GM18909 (cell line): Measurements from ENCODE around the gene CYP2R1.
"Not testable (repeated sequence)": the region's sequence is repeated elsewhere in the genome, so short reads cannot be mapped to it uniquely, and the experiment has no call there.

ENCODE experiments used
- ATAC-seq: cut with Tn5 transposase; IDR thresholded peaks from one replicate; pipeline ENCODE4 v1.9.1; 2021; ENCODE audit warnings: mild to moderate bottlenecking; ENCODE audit not compliant: unreplicated experiment, poor library complexity

Gene CYP2R1

DNA sequence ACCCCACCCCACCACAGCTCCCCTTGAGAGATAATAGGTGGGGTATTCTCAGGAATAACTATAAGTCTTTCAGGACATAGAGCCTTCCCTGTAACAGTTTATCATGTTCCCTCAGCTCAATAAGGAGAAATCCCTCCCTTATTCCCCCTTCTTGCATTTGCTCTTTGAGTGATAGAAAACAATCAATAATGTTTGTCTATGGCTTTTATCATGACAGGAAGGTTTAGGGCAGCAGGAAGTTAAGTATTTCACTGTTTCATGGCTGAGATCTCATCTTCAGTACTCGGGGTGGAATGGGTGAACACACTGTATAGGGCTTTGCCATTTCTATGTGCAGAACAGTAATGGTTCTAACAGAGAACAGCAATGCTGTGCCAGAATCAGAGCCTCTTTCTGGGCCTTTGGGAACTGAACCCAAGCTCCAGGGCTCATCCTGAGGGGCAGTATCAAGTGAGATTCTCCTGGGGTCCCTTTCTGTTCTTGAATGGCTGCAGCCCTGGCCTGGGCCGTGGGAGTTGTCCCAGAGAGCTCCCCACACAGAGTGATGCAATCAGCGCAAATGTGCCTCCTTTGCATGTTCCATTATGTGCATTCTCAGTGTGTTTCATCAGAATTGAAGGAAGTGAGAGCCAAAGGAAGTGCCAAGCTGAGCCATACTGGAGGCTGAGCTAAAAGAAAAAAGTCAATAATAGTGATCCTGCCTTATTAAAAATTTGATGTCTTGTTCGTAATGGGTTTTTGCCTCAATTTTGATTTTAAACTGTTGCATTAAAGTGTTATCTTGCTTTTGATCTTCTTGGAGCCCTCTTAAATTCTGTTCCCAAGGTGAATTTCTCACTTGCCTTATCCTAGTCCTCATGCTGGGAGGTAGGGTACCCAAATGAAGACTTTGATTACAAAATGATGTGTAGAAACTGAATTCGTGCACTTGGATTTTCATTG, 2.9 kb upstream of the CYP2R1 start:
- no peak for ATAC-seq

DNA sequence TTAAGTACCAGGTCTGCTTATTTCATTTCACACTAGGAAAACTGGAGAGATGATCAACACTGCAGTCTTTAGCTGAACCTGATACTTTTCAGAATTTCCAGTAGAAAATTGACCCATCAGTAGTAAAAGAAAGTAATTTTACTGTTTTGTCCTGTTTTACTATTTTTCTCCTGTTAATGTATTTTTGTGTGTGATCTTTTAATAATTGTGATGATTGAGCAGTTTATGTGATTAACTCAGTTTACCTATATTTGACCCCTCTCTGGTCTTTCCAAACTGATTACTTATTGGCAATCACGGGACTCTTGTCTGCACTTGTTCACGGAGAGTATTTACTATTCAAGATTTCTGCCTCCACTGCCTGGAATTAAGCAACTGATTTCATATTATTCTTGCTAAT, 546 bp upstream of the CYP2R1 start:
- no peak for ATAC-seq

DNA sequence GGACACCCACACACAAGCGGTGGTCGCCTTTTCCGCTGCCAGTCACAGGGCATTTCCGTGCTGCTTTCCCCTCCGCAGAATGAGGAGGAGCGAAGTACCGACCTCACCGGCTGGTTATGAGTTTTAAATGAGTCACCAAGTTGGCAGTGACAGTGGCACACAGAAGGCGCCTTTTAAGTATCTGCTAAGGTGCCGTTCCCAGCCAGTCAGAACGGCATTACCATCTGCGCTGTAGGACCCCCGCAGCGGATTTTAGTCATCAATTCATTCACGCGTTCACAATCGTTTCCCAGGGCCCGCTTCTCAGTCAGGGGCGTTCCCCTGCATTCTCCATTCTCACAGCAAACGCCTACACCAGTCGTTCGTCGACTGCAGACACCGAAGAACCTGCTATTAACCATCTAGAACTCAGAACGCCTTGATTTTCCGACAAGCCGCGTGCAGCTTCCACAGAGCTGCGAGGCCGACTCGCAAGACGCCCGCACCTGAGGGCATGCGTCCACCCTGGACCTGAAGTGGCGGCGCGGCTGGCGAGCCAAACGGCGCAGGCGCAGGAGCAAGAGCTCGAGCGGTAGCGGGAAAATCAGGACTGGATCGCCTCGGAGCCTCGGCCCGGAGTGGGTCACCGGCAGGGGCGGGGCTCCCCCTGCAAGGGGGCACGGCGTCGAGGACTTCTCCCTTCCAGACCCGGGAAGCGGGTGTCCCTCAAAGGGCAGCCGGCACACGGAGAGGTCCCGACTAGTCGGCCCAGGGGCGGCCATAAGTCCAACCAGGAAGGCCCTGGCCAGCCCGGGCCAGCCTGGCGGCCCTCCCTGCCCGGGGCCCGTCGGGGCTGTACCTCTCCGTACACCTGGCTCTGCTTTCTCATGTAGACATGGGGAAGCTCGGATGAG, 642 bp downstream of the CYP2R1 start:
- ATAC-seq, result peak; percentile 62

DNA sequence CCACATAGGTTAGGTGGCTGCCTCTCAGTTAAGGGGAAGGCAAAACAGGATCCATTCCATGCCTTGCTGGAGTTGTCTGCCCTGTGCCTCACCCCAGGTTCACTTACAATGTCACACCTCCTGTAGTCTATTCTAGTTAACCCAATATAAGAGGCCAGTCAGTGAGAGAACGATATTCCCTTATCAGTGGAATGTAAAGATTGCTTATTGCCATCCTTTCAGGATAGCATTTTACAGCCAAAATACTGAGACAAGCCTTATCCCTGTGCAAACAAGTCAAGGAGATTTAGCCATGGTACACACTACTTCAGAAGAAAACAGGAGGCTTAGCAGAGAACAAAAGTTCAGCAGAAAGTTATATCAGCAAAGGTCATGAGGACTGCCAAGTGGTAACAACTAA, 5.5 kb downstream of the CYP2R1 start:
- no peak for ATAC-seq

DNA sequence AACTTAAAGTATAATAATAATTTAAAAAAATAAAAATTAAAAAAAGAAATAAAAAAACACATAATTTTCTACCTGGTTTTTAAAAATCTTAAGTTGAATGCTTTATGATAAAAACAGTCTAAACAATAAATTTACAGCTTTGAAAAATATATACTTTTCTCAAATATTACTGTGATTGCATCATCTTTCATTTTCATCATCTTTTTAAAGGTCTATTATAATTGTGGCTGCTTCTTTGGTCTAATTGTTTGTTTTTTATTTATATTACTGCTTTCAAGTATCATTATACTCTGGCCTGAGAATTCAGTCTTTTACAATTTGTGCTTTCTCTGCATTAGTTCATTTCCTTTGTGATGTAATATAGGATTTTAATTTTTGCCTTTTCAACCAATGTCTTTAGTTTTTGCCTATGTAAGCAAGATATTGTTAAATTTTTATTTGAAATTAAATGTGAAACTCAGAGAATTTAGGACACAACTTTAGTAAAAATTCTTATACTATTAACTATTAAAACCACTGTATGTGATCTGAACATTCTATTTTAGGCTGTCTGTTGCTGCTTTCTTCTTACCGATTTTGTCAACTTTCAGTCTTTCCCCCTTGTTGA, 7.3 kb downstream of the CYP2R1 start:
- ATAC-seq, result no peak

DNA sequence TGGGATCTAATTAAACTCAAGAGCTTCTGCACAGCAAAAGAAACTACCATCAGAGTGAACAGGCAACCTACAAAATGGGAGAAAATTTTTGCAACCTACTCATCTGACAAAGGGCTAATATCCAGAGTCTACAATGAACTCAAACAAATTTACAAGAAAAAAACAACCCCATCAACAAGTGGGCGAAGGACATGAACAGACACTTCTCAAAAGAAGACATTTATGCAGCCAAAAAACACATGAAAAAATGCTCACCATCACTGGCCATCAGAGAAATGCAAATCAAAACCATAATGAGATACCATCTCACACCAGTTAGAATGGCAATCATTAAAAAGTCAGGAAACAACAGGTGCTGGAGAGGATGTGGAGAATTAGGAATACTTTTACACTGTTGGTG, 8.3 kb downstream of the CYP2R1 start:
- not testable (repeated sequence) for ATAC-seq

DNA sequence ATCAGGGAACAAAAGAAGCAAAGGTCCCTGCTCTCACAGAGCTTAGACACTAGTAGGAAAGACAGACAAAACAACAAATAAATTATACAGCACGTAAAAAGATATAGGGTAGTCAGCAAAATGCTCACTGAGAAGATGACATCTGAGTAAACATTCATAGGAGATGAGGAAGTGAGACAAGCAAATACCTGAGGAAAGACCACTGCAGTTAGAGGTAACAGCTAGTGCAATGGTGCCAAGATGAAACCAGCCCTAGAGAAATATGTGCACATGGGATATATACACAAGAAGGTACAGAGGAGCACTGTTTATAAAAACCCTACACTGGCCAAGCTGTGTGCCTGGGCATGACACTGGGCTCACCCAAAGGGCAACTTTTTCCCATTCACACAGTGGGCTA, 9.8 kb downstream of the CYP2R1 start:
- ATAC-seq, result no peak

DNA sequence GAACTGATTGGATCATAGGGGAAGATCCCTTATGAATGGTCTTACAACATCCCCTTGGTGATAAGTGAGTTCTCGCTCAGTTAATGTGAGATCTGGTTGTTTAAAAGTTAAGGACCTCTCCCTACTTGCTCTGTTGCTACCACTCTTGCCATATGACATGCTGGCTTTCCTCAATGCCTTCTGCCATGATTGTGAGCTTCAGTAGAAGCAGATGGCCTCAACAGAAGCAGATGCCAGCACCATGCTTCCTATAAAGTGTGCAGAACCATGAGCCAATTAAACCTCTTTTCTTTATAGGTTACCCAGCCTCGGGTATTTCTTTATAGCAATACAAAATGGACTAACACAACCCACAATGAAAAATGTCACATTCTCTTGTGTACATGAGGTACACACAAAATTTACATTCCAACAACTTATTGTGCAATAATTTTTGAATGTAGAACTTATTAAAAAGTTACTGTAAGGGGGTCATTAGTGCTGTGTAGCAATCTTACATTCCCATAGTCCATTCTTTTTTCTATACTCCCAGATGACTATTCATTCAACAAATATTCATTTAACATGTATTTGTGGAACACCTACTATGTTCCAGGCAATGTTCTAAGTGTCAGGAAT, 10.3 kb downstream of the CYP2R1 start:
- ATAC-seq, result no peak

DNA sequence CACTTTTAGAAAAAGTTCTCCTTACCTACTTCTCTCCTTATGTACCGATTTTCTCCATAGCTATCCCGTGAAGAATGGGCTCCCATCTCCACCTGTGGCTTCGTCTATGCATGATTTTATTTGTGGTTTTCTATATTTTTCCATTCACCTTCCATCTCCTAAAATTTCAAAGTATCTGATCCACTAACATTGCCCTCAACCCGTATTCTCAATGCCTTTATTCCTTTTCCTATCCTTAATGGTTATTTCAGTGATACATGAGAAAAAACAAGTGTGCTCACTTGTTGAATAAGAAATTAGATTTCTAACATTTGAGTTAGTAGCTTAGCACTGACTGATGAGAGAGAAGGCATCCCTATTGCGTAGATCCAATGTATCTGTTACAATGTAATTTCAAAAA, 16.9 kb downstream of the CYP2R1 start:
- no peak for ATAC-seq

DNA sequence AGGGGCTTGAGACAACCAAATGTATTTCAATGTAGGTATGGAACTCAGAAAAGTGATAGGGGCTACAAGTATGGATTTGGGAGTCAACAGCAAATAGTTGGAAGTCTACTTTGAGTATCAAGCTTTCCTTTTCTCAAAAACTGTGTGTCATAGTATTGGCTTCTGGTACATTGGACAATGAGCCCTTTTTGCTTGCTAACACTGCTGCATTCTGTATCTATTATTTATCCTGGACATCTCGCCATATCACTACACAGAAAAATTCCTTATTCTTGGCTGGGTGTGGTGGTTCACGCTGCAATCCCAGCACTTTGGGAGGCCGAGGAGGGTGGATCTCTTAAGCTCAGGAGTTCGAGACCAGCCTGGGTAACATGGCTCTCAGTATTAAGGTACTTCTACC, 18.4 kb downstream of the CYP2R1 start:
- ATAC-seq, result no peak

DNA sequence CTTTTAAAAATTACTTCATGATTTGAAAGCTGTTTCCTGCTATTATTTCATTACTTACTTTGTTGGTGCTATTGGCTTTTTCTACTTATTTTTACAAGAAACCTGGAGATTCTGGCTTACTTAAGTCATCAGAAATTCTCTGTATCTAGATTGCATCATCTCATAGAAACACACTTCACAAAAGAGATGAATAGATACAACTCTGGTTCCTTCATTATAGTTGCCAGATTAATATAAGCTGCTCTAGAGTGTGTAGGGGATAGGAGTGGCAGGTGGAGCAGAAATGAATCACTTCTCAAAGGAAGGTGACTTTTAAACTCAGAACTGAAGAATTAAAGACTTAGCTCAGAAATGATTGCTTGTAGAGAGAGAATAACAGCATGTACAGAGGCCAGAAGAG, 20.0 kb downstream of the CYP2R1 start:
- no peak for ATAC-seq

DNA sequence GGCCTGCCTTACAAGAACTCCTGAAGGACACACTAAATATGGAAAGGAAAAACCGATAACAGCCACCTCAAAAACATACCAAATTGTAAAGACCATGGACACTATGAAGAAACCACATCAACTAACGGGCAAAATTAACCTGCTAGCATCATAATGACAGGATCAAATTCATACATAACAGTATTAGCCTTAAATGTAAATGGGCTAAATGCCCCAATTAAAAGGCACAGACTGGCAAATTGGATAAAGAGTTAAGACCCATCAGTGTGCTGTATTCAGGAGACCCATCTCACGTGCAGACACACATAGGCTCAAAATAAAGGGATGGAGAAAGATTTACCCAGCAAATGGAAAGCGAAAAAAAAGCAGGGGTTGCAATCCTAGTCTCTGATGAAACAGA, 28.3 kb downstream of the CYP2R1 start:
- not testable (repeated sequence) for ATAC-seq

DNA sequence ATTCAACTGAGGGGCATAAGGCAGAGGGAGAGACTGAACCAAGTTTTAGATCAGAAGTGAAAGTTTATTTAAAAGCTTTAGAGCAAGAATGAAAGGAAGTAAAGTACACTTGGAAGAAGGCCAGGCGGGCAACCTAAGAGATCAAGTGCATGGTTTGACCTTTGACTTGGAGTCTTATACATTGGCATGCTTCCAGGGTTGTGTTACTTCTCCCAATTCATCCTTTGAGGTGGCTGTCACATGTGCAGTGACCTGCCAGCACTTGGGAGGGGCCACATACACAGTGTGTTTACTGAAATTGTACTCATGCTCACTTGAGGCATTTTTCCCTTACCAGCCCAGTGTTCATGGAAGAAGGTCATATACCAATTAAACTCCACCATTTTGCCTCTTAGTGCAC, 30.4 kb downstream of the CYP2R1 start:
- no peak for ATAC-seq

DNA sequence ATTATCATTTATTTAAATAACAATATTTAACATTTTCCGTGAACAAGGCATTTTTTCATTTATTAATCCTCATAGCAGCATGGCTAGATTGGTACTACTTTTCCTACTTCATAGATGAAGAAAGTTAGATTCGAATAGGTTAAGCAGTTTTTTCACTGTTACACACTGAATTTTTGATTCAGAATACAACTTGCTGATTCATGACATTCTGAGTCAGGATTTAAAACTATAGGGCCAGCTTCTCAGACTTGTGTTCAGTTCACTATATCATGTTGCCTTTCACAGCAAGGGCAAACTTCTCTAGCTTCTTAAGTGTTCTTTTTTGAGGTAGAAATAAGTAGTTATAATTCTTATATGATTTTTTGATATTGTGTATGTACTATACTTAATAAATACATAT, 31.5 kb downstream of the CYP2R1 start:
- ATAC-seq, result no peak

DNA sequence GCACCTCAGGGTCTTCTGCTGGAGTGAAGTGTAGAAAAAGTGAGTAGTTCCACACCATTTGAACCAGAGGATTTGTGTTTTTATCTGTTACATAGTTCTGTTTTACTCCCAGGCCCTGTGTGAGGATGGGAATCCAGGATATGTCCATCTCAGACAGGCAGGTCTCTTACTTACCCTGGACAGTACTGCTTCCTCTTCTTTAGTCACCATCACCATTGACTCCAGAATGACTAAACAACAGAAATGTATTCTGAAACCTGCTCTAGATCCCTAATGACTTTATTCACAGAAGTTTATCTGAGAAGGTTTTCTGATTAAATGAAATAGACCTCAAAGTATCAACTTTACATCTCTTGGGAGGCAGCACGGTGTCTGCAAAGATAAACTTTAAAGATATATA, 33.6 kb downstream of the CYP2R1 start:
- no peak for ATAC-seq

DNA sequence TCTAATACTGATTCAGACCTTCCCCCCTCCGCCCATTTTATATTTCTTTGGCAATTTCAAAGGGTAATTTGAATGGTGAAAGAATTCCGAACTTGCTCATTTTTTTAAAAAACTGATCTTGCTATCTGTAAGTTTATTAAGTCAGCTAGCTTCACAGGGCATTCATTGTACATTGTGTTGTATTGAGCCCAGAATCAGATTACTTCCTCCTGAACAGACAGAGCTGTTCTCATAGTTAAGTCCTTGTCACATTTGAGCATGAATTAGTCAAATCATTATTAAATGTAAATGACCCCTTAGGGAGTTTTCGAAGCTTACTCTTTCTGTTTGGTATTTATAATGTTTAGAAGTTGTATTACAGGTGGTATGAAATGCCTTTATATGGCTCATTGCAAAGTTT, 34.4 kb downstream of the CYP2R1 start:
- ATAC-seq, result no peak

DNA sequence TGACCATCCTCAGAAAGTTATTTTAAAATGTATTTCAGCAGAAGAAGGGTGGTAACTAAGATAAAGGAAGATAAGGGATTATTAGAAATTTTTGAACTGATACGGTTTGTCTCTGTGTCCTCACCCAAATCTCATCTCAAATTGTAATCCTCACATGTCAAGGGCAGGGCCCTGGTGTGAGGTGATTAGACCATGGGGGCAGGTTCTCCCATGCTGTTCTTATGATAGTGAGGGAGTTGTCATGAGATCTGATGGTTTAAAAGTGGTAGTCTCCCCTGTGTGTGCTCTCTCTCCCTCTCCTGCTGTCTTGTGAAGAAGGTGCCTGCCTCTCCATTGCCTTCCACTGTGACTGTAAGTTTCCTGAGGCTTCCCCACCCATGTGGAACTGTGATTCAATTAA, 36.1 kb downstream of the CYP2R1 start:
- ATAC-seq, result no peak

DNA sequence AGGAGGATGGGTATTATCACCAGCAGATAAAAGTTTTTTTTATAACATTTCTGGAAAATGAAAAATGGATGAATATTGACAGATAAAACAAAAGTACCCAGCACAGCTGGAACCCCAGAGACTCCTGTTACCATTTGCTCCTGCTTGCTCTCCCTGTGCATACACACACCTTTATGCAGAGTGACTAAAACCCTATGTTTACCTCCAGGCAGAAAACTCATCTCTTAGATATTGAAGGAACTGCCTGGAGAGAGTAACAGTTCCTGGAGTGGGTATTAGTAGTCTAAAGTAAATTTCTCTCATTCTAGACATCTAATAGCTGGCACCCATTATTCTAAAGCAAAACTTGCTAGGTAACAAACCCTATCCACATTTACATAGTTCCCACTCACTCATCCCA, 38.0 kb downstream of the CYP2R1 start:
- no peak for ATAC-seq

DNA sequence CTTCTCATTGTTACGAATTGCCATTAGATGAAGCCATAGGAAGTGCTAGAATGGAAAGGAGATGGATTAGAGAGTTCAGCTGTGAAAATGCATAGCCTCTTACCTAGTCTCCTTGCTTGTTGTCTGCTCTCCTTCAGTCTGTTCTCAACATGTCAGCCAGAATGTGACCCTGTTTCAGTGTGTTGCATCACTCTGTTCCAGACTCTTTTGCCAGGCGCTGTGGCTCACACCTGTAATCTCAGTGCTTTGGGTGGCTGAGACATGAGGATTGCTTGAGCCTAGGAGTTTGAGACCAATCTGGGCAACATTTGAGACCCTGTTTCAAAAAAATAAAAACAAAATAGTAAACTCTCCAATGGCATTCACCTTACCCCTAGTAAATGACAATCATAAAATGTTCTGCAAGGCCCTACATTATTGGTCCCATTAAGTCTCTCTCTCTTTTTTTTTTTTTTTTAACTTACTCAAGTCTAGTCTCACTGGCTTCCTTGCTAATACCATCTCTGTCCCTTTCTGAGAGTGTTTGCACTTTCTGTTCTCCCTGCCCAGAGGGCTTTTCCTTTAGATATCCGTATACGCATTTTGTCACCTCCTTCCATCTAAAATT, 39.4 kb downstream of the CYP2R1 start:
- ATAC-seq, result no peak

DNA sequence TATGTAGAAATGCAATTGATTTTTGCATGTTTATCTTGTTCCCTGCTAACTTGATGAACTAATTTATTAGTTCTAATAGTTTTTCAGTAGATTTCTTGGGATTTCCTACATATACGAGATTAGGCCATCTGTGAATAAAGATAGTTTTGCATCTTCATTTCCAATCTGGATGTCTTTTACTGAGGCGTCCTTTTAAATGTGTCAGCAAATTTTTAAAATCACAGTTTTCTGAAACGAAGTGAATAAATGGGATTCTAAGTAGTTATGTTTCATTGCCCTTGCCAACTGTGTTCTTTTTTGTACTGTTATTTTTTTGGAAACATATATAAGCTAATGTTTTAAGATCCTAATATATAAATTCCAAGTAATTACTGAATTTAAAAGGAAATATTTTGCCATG, 50.0 kb downstream of the CYP2R1 start:
- ATAC-seq, result no peak
